Heart right ventricle (tissue), 16 donors: ENCODE data around the gene NSG1. TPM values are rescaled to one million over a fixed set of nuclear protein-coding genes. Genes with fewer than 3 reads are reported as not detected.
A peak's percentile ranks its signal among the peaks of the same experiment; 100 is the strongest.

ENCODE experiments used
- ATAC-seq, 8 donors: fragments of 200-7000 bp; cut with Tn5 transposase; one replicate each; pipeline ENCODE4 v1.9.1; 2020; ENCODE audit warnings: mild to moderate bottlenecking in 8 of 8, moderate library complexity in 8 of 8, moderate number of reproducible peaks in 1 of 8
- DNase-seq, 2 donors: peaks; one replicate each; pipeline ENCODE4 v3.0.0-alpha.2; 2020
- H3K27ac ChIP-seq, 10 donors: fragments of 200-600 bp; sonication (generic) in 2 of 10; one replicate each; pipeline versions ENCODE4 v1.5.0 to v1.8.0; 2020 to 2022; ENCODE audit warnings: mild to moderate bottlenecking in 3 of 10
- H3K27me3 ChIP-seq, 7 donors: fragments of 200-600 bp; one replicate each; pipeline ENCODE4 v1.8.0; 2021 to 2022; ENCODE audit warnings: mild to moderate bottlenecking in 2 of 7
- H3K36me3 ChIP-seq, 9 donors: fragments of 200-600 bp; sonication (generic) in 1 of 9; one replicate each; pipeline versions ENCODE4 v1.5.0 to v1.8.0; 2020 to 2022; ENCODE audit warnings: mild to moderate bottlenecking in 2 of 9
- H3K4me1 ChIP-seq, 9 donors: fragments of 200-600 bp; sonication (generic) in 1 of 9; one replicate each; pipeline versions ENCODE4 v1.5.0 to v1.8.0; 2020 to 2022; ENCODE audit warnings: mild to moderate bottlenecking in 4 of 9
- H3K4me3 ChIP-seq, 10 donors: fragments of 200-600 bp; sonication (generic) in 2 of 10; one replicate each; pipeline versions ENCODE4 v1.5.0 to v1.8.0; 2020 to 2022; ENCODE audit warnings: mild to moderate bottlenecking in 7 of 10, moderate library complexity in 2 of 10
- H3K9me3 ChIP-seq, 11 donors: fragments of 200-600 bp in 10 of 11; sonication (generic) in 2 of 11; one replicate each; pipeline versions ENCODE4 v1.5.0 to v1.8.0; 2013 to 2022; ENCODE audit warnings: mild to moderate bottlenecking in 2 of 11, control low read depth in 1 of 11, moderate library complexity in 1 of 11
- CTCF ChIP-seq, 9 donors: fragments of 200-600 bp; sonication (generic) in 2 of 9; IDR thresholded peaks; one replicate each; pipeline versions ENCODE4 v1.5.0 to v1.8.0; 2021 to 2022; ENCODE audit warnings: antibody characterized with exemption in 9 of 9, mild to moderate bottlenecking in 5 of 9, moderate library complexity in 1 of 9
- WGBS, 2 donors: extraction: QIAGEN DNeasy Blood & Tissue Kit; methylation state at CpG; one replicate each; pipeline ENCODE4 v1.1.7; 2013; ENCODE audit warnings: inconsistent platforms in 1 of 2; 5-methylcytosine and 5-hydroxymethylcytosine counted together
- intact Hi-C, 10 donors: fragments of 100-400 bp; cut with DNase I; formaldehyde crosslinking; loops; one replicate each; pipeline versions ENCODE4 v1.11.1 to v1.14.2; 2022
- polyA plus RNA-seq, 2 donors: library from polyadenylated mRNA; stranded (reverse); fragments of 200-250 nt; gene quantifications; one replicate each; pipeline ENCODE4 v1.2.3, GENCODE V29; 2013
- total RNA-seq, 10 donors: library from RNA; stranded (reverse); fragmentation: NEBNext Ultra II Directional in 3 of 10; extraction: Animal tissue kit (Norgen Biotek cat#: 25700) in 3 of 10; gene quantifications; one replicate each; pipeline versions ENCODE4 v1.2.1 to v1.2.4, GENCODE V29; 2021 to 2023
- donor health status: Arrhythmogenic right ventricular cardiomyopathy.
- donor health status: ischemic (EF 13 %, LVEDD 7.1; RV severe dilation, severe dysfunction).
- donor health status: healthy with polysubstance abuse.
- donor health status: DM: no; HTN: yes; CAD: no.
- donor health status: DM: no; HTN: no; CAD: no.
- donor health status: ischemic (EF 25% LVEDD 6.9; RV normal size, moderate dysfunction).
- donor health status: ischemic (EF 25% LVEDD 5.7; RV mildly dilated, moderate dysfunction).
- donor health status: healthy.
- donor health status: DM: yes; HTN: yes; CAD: no.
- donor health status: Ischemic cardiomyopathy.
- donor health status: ischemic (EF 35%, LVEDD 5.7; RV mildly dilated, moderate dysfunction).
- donor health status: nonischemic (EF 11% LVEDD 7.7; RV severe dilation, severe dysfunction).
- donor health status: DM: yes; HTN: yes; CAD: no.
- donor health status: PGD.
- donor health status: ischemic (EF 29% LVEDD 5.4; RV normal size, mild dysfunction).
- donor health status: nonischemic (EF 23%, LVEDD 6.1; RV moderate dilation, normal function).

The NSG1 gene
- total and polyA plus RNA-seq, 12 donors = 1.4 to 10.5 (median 3.4) TPM

GRCh38 chr4:4406455-4407298 is 19.8 kb downstream of the NSG1 start:
- Histone ChIP-seq H3K27me3 (peaks cover 0 to 23% (median 9%) of the 10 kb centered on the region in 7 donors), H3K9me3 (no peaks in the 10 kb centered on the region), H3K4me1 (no peaks in the 10 kb centered on the region), H3K36me3 (no peaks in the 10 kb centered on the region), H3K27ac (no peak overlapping the region), H3K4me3 (no peak overlapping the region)
- no peak for DNase-seq
- no peak for TF ChIP-seq CTCF (IDR thresholded peaks at IDR 0.05)
- 75% methylated on average over 28 of the region's 28 CpGs for WGBS, 2 donors
- ATAC-seq = peak in 1 of 8 donors; percentile 20
- intact Hi-C loops = no loop called here

GRCh38 chr4:4407299-4408131 is 20.6 kb downstream of the NSG1 start:
- intact Hi-C loops = no loop called here
- no peak overlapping the region for H3K4me3 ChIP-seq
- TF ChIP-seq CTCF (IDR thresholded peaks at IDR 0.05) = no peak
- WGBS, 2 donors = 70 to 82% methylated on average over 18 to 19 of the region's 19 CpGs
- no peaks in the 10 kb centered on the region for H3K36me3 ChIP-seq
- H3K4me1 ChIP-seq = no peaks in the 10 kb centered on the region
- no peaks in the 10 kb centered on the region for H3K9me3 ChIP-seq
- DNase-seq (no peak), ATAC-seq (no peak)
- peaks cover 0 to 20% (median 9%) of the 10 kb centered on the region in 7 donors for H3K27me3 ChIP-seq
- H3K27ac ChIP-seq = no peak overlapping the region

GRCh38 chr4:4408132-4408523 is 21.2 kb downstream of the NSG1 start:
- ATAC-seq (no peak), DNase-seq (no peak)
- Histone ChIP-seq H3K9me3 (no peaks in the 10 kb centered on the region), H3K27me3 (peaks cover 0 to 20% (median 7%) of the 10 kb centered on the region in 7 donors), H3K4me1 (no peaks in the 10 kb centered on the region), H3K36me3 (no peaks in the 10 kb centered on the region), H3K4me3 (no peak overlapping the region), H3K27ac (no peak overlapping the region)
- TF ChIP-seq CTCF (IDR thresholded peaks at IDR 0.05) = no peak
- intact Hi-C loops = no loop called here
- 70 to 83% methylated on average over 13 of the region's 13 CpGs for WGBS, 2 donors

- H3K9me3 ChIP-seq = no peaks in the 10 kb centered on the region
- intact Hi-C loops = no loop called here
- no peak for TF ChIP-seq CTCF (IDR thresholded peaks at IDR 0.05)
- DNase-seq = no peak
- H3K4me3 ChIP-seq = no peak overlapping the region
- no peak for ATAC-seq
- peaks cover 0 to 20% (median 6%) of the 10 kb centered on the region in 7 donors for H3K27me3 ChIP-seq
- H3K27ac ChIP-seq = no peak overlapping the region
- no peaks in the 10 kb centered on the region for H3K4me1 ChIP-seq
- WGBS, 2 donors = 73 to 80% methylated on average over 23 of the region's 23 CpGs
- no peaks in the 10 kb centered on the region for H3K36me3 ChIP-seq
Measured at GRCh38 chr4:4408576-4409335, 21.9 kb downstream of the NSG1 start.
